ENCODE data around the gene KIAA1755. TPM values are rescaled to one million over a fixed set of nuclear protein-coding genes. Genes with fewer than 3 reads are reported as not detected.
A peak's percentile ranks its signal among the peaks of the same experiment; 100 is the strongest.

The KIAA1755 gene
- total RNA-seq, 2 donors from 2014 or later = not detected

DNA sequence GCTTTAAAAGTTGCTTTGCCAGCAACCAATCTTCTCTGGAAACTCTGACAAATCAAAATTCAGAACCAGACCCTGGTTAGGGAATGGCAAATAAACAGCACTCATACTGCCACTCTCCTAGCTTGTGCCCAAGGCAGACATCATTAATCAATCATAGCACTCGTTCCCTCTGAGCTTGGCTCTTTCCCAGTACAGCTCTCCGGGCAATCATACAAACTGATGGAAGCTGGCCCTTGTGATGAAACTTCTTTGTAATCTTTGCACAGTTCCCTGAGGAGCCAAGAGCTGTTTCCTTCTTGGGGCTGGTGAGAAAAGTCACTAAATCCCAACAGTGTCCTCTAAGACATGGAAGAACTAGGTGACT is 34.7 kb downstream of the KIAA1755 start:
- no peaks in the 10 kb centered on the region for H3K9me3 Mint-ChIP-seq
- no peak overlapping the region for H3K4me3 Mint-ChIP-seq
- ATAC-seq (replicated peaks) = no peak
- H3K4me1 Mint-ChIP-seq = peaks cover 4% of the 10 kb centered on the region
- H3K27ac Mint-ChIP-seq = no peak overlapping the region
- no peaks in the 10 kb centered on the region for H3K36me3 Mint-ChIP-seq (ENCODE audit: low read depth)
- peaks cover 10% of the 10 kb centered on the region for H3K27me3 Mint-ChIP-seq

DNA sequence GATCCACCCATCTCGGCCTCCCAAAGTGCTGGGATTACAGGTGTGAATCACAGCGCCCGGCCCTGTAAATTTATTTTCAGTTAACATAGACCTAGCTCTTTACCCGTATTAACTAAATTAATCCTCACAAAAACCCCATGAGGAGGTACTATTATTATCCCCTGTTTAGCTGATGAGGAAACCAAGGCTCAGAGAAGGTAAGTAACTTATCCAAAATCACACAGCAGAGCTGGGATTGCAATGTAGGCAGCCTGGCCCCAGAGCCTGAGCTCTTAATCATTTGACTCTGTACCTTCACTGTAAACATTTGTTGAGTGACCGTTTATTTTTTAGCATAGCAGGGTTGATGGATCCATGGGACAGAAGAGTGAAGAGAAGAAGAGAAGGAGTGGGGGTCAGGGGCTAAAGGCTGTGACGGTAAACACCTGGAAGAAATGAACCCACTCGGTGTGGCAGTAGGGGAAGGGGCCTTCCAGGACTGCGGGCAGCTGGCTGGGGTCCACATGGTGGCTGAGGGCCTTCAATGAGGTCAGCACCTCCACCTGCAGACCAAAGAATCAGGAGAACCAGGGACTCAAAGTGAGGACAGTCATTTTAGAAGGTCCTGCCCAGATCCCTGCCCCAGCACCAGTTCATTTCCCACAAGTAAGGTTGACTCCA is 35.2 kb downstream of the KIAA1755 start:
- Mint-ChIP-seq H3K36me3 (ENCODE audit: low read depth) (no peaks in the 10 kb centered on the region), H3K4me1 (peaks cover 4% of the 10 kb centered on the region), H3K27me3 (peaks cover 7% of the 10 kb centered on the region), H3K27ac (no peak overlapping the region), H3K4me3 (no peak overlapping the region), H3K9me3 (no peaks in the 10 kb centered on the region)
- no peak for ATAC-seq (replicated peaks)

DNA sequence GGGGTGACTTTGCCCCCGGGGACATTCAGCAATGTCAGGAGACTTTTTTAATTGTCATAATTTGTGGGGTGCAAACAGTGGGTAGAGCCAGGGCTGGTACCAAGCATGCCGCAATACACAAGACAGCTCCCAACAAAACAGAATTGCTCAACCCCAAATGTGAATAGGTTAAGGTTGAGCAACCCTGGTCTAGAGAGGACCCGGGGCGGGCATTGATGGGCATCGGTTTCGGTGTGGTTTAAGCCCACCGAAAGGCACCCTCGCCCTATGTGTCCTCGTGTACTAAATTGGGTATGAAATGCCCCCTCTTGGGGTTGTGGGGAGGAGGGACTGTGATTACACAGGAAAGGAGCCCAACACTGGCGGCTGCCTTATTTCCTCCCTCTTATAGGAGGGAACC is 36.0 kb downstream of the KIAA1755 start:
- H3K4me3 Mint-ChIP-seq = no peak overlapping the region
- no peaks in the 10 kb centered on the region for H3K36me3 Mint-ChIP-seq (ENCODE audit: low read depth)
- no peak overlapping the region for H3K27ac Mint-ChIP-seq
- peaks cover 4% of the 10 kb centered on the region for H3K4me1 Mint-ChIP-seq
- H3K27me3 Mint-ChIP-seq = peaks cover 7% of the 10 kb centered on the region
- no peak for ATAC-seq (replicated peaks)
- no peaks in the 10 kb centered on the region for H3K9me3 Mint-ChIP-seq

DNA sequence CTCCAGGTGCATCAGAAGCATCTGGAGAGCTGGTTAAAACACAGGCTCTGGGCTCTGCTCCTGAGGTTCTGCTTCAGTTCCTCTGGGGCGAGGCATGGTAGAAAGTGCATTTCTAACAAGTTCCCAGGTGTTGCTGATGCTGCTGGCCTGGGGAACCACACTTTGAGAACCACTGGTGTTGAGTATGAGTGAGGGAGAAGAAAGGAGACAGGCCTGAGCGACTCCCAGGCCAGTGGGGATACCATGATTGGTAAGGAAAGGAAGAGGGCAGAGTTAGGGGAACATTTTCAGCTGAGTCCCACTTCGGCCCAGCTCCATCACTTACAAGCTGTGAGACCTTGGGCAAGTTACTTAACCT is 36.8 kb downstream of the KIAA1755 start:
- peaks cover 4% of the 10 kb centered on the region for H3K4me1 Mint-ChIP-seq
- no peaks in the 10 kb centered on the region for H3K36me3 Mint-ChIP-seq (ENCODE audit: low read depth)
- no peak for ATAC-seq (replicated peaks)
- H3K4me3 Mint-ChIP-seq = no peak overlapping the region
- H3K27ac Mint-ChIP-seq = no peak overlapping the region
- H3K9me3 Mint-ChIP-seq = no peaks in the 10 kb centered on the region
- peaks cover 7% of the 10 kb centered on the region for H3K27me3 Mint-ChIP-seq

DNA sequence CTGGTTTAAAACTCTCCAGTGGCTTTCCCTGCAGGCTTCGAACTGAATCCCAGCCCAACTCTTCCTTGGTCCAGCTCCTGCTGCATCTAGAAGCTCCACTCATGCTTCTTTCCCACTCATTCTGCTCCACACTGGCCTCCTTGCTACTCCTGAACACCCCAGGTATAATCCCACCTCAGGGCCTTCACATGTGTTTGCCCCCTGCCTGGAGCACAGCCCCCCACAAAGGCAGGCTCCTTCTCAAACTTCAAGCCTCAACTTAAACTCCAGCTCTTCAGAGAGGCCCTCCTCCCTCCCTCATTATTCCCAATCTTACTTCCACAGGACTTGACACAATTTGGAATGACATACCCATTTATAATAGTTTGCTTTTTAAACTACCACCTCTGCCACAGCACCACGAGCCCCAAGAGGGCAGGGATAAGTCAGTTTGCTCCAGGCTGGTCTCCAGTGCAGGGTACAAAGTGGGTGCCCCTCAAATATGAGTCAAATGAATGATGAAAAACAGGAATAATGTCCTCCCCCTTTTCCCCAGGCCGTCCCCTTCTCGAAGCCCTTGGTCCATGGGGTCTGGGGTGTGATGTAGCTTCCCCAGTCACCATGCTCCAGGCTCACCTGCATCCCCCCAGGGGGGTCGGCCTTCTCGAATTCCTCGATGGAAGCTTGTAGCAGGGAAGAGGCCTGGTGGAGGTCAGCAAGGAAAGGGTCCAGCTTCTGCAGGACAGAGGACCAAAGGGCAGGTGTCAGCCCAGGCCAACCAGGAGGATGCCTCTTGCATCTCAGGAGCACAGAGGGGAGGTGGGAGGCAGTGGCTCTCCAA is 37.4 kb downstream of the KIAA1755 start:
- Mint-ChIP-seq H3K4me3 (no peak overlapping the region), H3K4me1 (peaks cover 4% of the 10 kb centered on the region), H3K27me3 (peaks cover 7% of the 10 kb centered on the region), H3K27ac (no peak overlapping the region), H3K9me3 (no peaks in the 10 kb centered on the region), H3K36me3 (ENCODE audit: low read depth) (no peaks in the 10 kb centered on the region)
- ATAC-seq (replicated peaks) = no peak

DNA sequence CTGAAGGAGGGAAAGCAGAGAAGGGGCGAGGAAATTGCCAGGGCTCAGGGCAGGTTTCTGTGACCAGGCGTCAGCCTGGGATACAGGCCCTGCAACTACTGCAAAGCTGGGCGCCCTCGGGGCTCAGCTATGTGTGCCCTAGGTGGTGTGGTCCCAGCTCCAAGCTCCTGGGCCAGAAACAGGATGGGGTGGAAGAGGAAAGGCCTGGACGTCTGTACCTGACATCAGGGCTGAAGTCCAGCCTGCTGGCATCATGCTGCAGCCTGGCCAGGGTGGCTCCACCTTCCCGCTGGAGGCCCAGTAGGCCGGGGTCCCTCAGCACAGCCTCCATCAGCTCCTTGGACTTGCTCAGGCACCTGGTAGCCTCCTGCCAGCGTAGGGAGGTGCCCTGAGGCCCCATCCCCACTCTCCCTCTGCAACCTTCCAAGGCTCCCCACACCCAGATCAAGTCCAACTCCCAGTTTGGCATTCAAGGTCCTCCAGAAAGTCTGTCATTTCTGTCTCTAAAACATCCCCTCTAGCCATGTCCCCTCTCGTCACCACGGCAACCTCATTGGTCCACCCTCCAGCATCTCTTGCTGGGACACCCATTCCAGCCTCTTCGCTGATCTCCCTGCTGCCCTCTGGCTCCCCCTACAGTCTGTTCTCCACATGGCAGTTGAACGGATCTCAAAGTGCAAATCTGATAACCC is 38.2 kb downstream of the KIAA1755 start:
- Mint-ChIP-seq H3K9me3 (no peaks in the 10 kb centered on the region), H3K36me3 (ENCODE audit: low read depth) (no peaks in the 10 kb centered on the region), H3K4me3 (no peak overlapping the region), H3K27me3 (peaks cover 7% of the 10 kb centered on the region), H3K4me1 (peaks cover 4% of the 10 kb centered on the region), H3K27ac (no peak overlapping the region)
- peak; percentile 9 for ATAC-seq (replicated peaks)

DNA sequence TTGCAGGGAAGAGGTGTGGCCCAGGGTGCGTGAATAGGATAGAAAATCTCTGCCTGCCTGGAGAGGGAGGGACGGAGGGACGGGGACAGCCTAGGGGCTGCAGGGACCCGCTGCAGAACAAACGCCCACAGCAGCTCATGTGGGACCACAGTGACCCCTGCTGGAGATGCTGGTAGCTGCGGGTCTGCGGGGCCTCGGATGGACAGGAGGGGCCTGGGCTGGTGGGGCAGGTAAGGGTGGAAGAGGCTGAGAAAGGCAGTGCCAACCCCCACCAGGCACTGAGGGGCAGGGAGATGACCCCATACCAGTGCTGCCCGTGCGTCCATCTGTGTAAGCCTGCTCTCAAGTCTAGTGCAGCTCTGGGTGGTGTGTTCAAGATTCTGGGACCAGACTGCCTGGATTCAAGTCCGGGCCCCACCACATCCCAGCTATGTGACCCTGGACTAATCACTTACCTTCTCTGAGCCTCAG is 39.4 kb downstream of the KIAA1755 start:
- H3K4me3 Mint-ChIP-seq = no peak overlapping the region
- peaks cover 7% of the 10 kb centered on the region for H3K27me3 Mint-ChIP-seq
- H3K4me1 Mint-ChIP-seq = peaks cover 4% of the 10 kb centered on the region
- H3K27ac Mint-ChIP-seq = no peak overlapping the region
- no peaks in the 10 kb centered on the region for H3K36me3 Mint-ChIP-seq (ENCODE audit: low read depth)
- no peaks in the 10 kb centered on the region for H3K9me3 Mint-ChIP-seq
- ATAC-seq (replicated peaks) = peak; percentile 61

DNA sequence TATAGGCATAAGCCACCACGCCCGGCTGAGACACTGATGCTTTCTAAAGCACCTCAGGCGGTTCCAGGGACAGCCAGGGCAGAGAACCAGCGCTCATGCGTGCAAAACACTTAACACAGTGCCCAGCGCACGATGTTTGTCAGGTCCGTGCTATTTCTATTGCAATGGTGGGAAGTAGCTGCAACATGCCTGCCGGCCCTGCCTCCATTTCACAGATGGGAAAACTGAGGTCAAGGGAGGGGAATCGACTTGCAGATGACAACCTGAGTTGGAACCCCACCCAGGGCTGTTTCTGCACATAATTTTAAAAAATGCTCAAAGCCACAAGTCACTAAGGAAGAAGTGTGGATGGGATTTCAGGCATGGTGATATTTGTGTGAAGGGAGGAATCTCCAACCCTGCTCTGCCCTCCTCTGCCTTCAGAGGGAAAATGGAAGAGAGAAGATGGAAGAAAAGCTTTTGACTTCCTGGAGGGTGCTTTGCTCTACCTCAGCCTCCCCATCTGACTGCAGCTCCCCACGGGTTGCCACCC is 39.9 kb downstream of the KIAA1755 start:
- no peak overlapping the region for H3K27ac Mint-ChIP-seq
- peaks cover 4% of the 10 kb centered on the region for H3K4me1 Mint-ChIP-seq
- no peaks in the 10 kb centered on the region for H3K36me3 Mint-ChIP-seq (ENCODE audit: low read depth)
- ATAC-seq (replicated peaks) = no peak
- peaks cover 7% of the 10 kb centered on the region for H3K27me3 Mint-ChIP-seq
- H3K9me3 Mint-ChIP-seq = no peaks in the 10 kb centered on the region
- H3K4me3 Mint-ChIP-seq = no peak overlapping the region

DNA sequence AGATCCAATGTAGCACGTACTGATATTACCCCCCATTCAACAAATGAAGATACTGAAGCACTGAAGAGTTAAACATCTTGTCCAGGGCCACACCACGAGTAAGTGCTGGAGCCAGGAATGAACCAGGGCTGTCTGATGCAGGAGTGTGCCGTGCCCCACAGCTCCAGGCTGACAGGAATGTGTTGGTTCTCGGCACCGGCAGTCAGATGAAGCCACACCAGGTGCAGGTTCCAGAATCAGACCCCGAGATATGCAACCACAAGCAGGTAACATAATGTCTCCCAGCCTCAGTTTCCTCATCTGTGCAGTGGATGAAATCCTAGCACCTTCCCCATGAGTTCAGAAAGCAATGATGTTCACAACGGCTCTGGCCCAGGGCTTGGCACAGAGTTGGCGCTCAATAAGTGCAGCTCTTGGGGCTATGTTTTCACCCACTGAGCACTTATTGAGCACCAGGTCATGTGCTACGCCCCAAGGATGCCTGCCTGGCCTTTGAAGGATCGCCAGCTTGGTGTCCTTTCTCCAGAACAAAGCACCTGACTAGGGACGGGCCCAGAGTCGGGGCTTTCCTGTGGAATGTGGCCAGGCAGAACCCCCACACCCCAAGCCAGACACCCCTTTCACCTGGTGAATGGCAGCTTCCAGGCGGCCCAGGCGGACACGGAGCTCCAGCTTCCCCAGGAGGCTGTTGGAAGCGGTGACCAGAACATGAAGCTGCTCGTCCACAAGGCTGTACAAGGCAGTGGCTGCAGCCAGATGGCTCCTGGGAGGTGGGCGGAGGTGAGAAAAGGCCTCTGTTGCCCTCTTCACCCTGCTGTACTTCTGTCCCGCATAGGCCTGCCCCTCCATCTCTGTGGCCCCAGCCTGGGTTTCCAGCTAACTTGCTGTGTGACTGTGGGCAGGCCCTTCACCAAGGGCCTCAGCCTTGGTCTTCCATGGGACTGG is 41.3 kb downstream of the KIAA1755 start:
- no peak overlapping the region for H3K27ac Mint-ChIP-seq
- H3K4me3 Mint-ChIP-seq = no peak overlapping the region
- no peaks in the 10 kb centered on the region for H3K36me3 Mint-ChIP-seq (ENCODE audit: low read depth)
- no peaks in the 10 kb centered on the region for H3K9me3 Mint-ChIP-seq
- ATAC-seq (replicated peaks) = no peak
- peaks cover 4% of the 10 kb centered on the region for H3K4me1 Mint-ChIP-seq
- H3K27me3 Mint-ChIP-seq = peaks cover 4% of the 10 kb centered on the region

DNA sequence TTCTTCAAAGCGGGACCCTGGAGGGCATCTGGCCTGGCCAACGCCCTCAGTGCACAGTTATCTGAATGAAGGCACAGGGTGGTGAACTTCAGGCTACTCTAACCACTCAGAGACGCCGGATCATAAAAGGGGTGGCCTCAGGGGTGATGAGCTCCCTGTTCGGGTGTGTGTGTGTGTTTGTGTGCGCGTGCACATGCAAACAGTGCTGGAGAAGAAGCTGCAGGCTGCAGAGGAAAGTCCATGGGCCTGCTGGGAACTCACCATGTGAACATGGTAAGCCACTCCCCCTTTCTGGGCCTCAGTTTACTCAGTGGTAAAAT is 42.0 kb downstream of the KIAA1755 start:
- Mint-ChIP-seq H3K27ac (no peak overlapping the region), H3K9me3 (no peaks in the 10 kb centered on the region), H3K4me3 (no peak overlapping the region), H3K27me3 (no peaks in the 10 kb centered on the region), H3K36me3 (ENCODE audit: low read depth) (no peaks in the 10 kb centered on the region), H3K4me1 (peaks cover 4% of the 10 kb centered on the region)
- ATAC-seq (replicated peaks) = no peak

DNA sequence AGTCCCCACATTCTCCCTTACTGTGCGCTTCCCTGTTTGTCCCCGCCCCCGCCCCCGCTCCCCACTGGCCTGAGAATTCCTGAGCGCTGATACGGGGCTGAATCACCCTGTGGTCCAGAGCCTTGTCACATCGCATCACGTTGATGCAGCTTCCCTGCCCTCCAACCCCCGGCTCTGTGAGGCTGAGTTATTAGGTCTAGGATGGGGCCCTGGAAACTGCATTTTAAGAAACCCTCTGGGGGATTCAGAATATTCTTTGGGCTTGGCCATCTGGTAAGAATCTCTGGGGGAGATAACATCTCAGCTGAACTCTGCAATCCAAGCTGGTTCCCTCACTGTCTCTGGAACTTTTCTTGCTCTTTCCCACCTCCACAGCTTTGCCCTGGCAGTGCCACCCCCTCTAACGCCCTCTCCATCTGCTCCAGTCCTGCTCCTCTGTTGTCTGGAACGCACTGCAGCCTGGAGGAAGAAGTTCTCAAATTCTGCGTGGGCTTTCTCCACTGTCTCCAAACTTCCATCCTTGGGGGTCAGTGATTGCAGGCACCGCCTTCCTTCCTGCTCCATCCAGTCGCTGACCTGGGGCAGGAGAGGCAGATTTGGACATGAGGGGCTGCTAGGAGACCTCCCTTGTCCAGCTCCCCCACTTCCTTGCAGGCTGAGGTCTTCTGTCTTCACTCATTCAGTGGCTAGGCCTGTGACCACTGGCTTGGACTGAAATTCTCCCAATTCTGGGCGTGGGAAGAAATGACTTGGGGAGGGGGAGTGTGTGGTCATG is 42.6 kb downstream of the KIAA1755 start:
- no peak for ATAC-seq (replicated peaks)
- no peak overlapping the region for H3K4me3 Mint-ChIP-seq

DNA sequence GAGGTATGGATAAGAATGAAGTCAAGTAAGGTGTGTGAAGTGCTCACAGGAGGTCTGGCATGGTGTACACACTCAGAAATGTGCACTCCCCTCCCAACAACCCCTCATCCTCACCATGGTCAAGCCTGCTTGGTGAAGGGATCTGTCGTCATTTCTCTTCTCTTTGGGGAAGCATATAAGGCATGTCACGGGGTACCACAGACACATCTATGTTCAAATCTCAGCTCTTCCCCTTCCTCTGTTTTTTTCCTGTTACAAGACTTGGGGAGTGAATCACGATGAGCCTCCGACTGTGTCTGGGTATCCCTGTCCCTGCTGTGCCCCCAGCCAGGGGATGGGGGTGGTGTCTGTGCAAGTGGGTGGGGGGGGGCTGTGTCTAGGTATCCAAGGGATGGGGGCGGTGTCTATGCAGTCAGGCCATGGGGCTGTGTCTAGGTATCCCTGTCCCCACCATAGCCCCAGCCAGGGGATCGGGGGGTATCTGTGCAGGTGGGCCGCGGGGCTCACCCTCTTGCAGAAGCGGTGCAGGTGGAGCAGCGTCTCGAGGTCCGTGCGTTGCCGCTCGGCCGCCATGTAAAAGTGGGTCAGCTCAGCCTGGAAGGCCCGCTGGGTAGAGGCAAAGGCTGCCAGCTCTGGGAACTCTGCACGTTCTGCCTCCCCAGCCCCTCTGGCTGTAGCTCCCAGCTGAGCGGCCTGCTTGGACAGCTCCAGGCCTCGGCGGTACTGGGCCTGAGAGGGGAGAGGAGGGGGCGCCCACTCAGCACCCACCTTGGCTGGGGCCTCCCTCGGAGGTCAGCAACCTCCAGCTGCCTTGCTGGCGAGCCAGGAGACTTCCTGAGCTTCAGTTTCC is 43.6 kb downstream of the KIAA1755 start:
- Mint-ChIP-seq H3K27me3 (no peaks in the 10 kb centered on the region), H3K36me3 (ENCODE audit: low read depth) (no peaks in the 10 kb centered on the region), H3K9me3 (no peaks in the 10 kb centered on the region), H3K27ac (no peak overlapping the region), H3K4me3 (no peak overlapping the region), H3K4me1 (no peaks in the 10 kb centered on the region)
- ATAC-seq (replicated peaks) = no peak

More for the DNA sequence above, 42.6 kb downstream of the KIAA1755 start:
- no peaks in the 10 kb centered on the region for H3K27me3 Mint-ChIP-seq
- peaks cover 4% of the 10 kb centered on the region for H3K4me1 Mint-ChIP-seq
- no peak overlapping the region for H3K27ac Mint-ChIP-seq
- no peaks in the 10 kb centered on the region for H3K9me3 Mint-ChIP-seq
- H3K36me3 Mint-ChIP-seq (ENCODE audit: low read depth) = no peaks in the 10 kb centered on the region

DNA sequence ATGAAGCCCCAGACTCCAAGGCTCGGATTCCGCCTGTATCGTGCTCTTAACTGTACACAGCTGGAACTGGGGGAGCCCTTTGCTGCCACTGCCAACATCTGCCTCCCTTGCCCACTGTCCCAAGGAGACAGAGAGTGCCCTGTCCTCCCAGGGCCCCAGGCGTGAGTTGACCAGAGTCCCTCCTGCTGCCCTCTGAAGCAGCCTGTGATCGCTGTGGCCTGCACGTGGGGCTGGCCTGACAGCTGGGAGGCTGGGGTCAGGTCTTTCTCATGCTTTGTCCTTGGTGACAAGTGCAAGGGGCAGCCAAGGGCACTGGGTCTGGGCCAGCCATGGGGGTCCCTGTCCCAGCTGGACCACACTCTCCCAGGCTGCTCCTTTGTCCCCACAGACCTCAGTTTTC is 44.3 kb downstream of the KIAA1755 start:
- H3K4me1 Mint-ChIP-seq = no peaks in the 10 kb centered on the region
- no peaks in the 10 kb centered on the region for H3K9me3 Mint-ChIP-seq
- no peak overlapping the region for H3K27ac Mint-ChIP-seq
- H3K36me3 Mint-ChIP-seq (ENCODE audit: low read depth) = no peaks in the 10 kb centered on the region
- no peaks in the 10 kb centered on the region for H3K27me3 Mint-ChIP-seq
- H3K4me3 Mint-ChIP-seq = no peak overlapping the region
- ATAC-seq (replicated peaks) = no peak

Measured in activated T-helper 17 cell treated with anti-CD3 and anti-CD28 coated beads, Interleukin-2, amount 50 U/mL, for 72 hours (primary cell).